Measurements from ENCODE around the gene CRABP2. TPM values are rescaled to one million over a fixed set of nuclear protein-coding genes. Genes with fewer than 3 reads are reported as not detected.

CRABP2 gene
- total RNA-seq, 1 experiment from 2014 or later: 0.29 TPM

GRCh38 chr1:156721535-156721934 is 16.2 kb upstream of the CRABP2 start:
- DNase-seq (ENCODE audit: low read depth, low spot score): no peak
- in situ Hi-C loops (cut with HindIII; ENCODE audit: low pct_unique_long_range_greater_than_20kb, low sequenced_read_pairs): no loop called here

DNA sequence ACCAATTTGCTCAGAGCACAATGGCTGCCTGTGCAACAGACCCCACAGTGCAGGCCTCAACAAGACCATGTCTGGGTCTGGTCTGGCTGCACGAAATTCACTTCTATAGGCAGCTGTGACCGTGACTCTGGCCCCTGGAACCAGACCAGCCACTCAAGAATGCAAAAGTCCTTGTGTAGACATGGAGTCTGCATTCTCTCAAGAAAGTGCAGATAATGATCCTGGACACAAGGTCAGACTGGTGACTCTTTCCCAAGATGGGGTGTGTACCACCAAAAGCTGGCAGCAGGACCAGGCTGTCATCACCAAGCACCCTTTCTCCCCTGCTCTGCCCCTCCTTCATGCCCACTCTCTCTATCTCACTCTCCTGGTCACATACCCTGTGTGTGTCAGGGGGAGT is 15.7 kb upstream of the CRABP2 start:
- no peak for DNase-seq (ENCODE audit: low read depth, low spot score)
- in situ Hi-C loops (cut with HindIII; ENCODE audit: low pct_unique_long_range_greater_than_20kb, low sequenced_read_pairs): no loop called here

GRCh38 chr1:156717351-156717750 is 12.0 kb upstream of the CRABP2 start:
- no peak for DNase-seq (ENCODE audit: low read depth, low spot score)
- in situ Hi-C loops (cut with HindIII; ENCODE audit: low pct_unique_long_range_greater_than_20kb, low sequenced_read_pairs): no loop called here

DNA sequence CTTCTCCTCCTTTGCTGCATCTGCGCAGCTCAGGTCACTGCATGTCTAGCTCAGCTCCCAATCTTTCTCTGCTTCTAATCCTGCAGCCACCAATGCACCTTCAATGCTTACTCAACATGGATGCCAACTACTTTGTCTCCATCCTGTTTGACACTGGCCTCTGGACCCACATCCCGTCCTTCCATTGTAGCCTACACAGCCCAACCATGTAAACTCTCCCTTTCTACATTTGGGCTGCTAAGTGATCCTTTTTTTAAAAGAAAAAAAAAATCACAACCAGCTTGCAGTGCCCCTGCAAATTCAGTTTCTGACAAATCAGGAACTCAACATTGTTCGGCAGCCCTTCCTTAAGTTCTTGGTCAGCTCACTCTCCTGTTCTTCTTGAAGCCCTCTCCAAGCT is 9.4 kb upstream of the CRABP2 start:
- no peak for DNase-seq (ENCODE audit: low read depth, low spot score)
- in situ Hi-C loops (cut with HindIII; ENCODE audit: low pct_unique_long_range_greater_than_20kb, low sequenced_read_pairs): no loop called here

DNA sequence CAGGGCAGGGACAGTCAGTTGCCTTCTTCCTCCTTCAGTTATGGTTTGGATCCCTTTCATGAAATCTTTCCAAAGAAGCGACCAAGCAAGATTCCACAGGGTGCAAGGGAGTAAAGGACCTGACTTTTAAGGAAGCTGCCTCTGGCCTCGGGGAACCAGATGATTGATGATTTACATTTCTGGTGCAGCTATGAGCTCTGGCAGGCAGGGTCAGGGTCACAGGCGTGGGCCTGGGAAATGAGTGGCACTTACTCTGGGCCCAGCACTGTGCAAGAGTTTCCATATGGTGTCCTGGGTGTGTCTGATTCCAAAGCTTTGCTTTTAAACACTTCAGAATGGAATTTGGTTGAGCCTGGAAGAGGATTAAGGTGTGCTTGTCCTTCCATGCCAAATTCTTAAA is 7.2 kb upstream of the CRABP2 start:
- no peak for DNase-seq (ENCODE audit: low read depth, low spot score)
- in situ Hi-C loops (cut with HindIII; ENCODE audit: low pct_unique_long_range_greater_than_20kb, low sequenced_read_pairs): no loop called here

GRCh38 chr1:156711011-156711817 is 5.8 kb upstream of the CRABP2 start:
- no peak for DNase-seq (ENCODE audit: low read depth, low spot score)

GRCh38 chr1:156709757-156710489 is 4.5 kb upstream of the CRABP2 start:
- in situ Hi-C loops (cut with HindIII; ENCODE audit: low pct_unique_long_range_greater_than_20kb, low sequenced_read_pairs): no loop called here
- DNase-seq (ENCODE audit: low read depth, low spot score): no peak

More at GRCh38 chr1:156711011-156711817, 5.8 kb upstream of the CRABP2 start:
- in situ Hi-C loops (cut with HindIII; ENCODE audit: low pct_unique_long_range_greater_than_20kb, low sequenced_read_pairs): no loop called here

DNA sequence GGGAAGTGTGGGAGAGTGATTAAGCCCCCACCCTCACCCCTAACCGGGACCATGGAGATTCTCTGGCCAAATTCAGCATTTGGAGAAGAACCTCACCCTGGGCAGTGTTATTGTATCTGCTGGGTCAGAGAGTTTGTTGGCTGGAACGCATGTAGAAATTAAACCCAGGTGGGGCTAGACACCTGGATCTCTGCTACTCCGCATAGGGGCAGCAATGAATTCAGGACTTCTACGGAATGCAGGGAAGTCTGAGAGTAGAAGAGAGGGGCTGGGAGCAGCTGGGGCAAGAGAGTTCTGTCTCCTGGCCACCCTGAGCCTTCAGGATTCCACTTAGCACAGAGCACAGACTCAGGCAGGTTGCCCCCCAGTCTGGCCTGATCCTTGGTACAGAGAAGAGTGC is 3.6 kb upstream of the CRABP2 start:
- in situ Hi-C loops (cut with HindIII; ENCODE audit: low pct_unique_long_range_greater_than_20kb, low sequenced_read_pairs): no loop called here
- no peak for DNase-seq (ENCODE audit: low read depth, low spot score)

- DNase-seq (ENCODE audit: low read depth, low spot score): no peak
- in situ Hi-C loops (cut with HindIII; ENCODE audit: low pct_unique_long_range_greater_than_20kb, low sequenced_read_pairs): no loop called here
Measured at GRCh38 chr1:156708218-156708661, 2.9 kb upstream of the CRABP2 start.

DNA sequence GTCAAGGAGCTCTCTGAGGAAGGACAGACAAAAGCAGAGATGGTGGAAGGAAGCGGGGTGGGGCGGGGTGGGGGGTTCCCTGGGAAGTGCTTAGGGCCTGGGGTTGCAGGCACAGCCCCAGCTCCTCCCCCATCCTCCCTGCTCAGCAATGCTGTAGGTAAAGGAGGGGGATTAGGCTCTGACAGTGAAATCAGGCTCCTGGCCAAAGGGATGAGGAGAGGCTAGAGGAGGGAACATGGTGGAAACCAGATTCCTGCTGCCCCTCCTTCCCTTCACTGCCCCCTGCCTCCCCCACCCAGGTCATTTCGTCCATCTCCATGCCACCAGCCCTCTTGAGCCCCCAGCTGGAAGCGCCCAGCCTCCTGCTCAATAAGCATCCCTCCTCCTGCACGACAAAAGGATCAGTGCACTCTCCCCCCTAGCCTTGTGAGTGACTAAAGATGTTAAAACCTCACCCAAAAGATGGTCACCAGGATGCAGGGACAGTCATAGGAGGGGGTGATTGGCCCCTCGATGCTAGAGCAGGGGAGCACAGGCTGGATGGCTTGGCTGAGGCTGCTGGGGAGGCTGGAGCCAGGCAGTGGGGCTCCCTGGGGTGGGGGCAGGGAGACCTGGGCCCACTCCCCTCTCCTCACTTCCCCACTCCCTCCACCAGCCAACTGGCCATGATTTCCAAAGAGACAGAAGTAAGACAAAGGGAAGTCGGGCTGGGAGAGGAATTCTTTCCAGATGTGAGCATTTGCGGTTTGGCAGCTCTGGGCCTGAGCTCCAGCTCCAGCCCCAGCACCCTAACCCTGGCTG is 2.2 kb upstream of the CRABP2 start:
- DNase-seq (ENCODE audit: low read depth, low spot score): no peak
- in situ Hi-C loops (cut with HindIII; ENCODE audit: low pct_unique_long_range_greater_than_20kb, low sequenced_read_pairs): no loop called here

GRCh38 chr1:156706657-156707416 is 1.5 kb upstream of the CRABP2 start:
- DNase-seq (ENCODE audit: low read depth, low spot score): no peak
- in situ Hi-C loops (cut with HindIII; ENCODE audit: low pct_unique_long_range_greater_than_20kb, low sequenced_read_pairs): no loop called here

- DNase-seq (ENCODE audit: low read depth, low spot score): peak; percentile 46
- in situ Hi-C loops (cut with HindIII; ENCODE audit: low pct_unique_long_range_greater_than_20kb, low sequenced_read_pairs): no loop called here
Measured at GRCh38 chr1:156705918-156706656, 704 bp upstream of the CRABP2 start.

- in situ Hi-C loops (cut with HindIII; ENCODE audit: low pct_unique_long_range_greater_than_20kb, low sequenced_read_pairs): no loop called here
- DNase-seq (ENCODE audit: low read depth, low spot score): no peak
Measured at GRCh38 chr1:156704930-156705320, 458 bp downstream of the CRABP2 start.

GRCh38 chr1:156704166-156704711 is 1.1 kb downstream of the CRABP2 start:
- in situ Hi-C loops (cut with HindIII; ENCODE audit: low pct_unique_long_range_greater_than_20kb, low sequenced_read_pairs): no loop called here
- no peak for DNase-seq (ENCODE audit: low read depth, low spot score)

- in situ Hi-C loops (cut with HindIII; ENCODE audit: low pct_unique_long_range_greater_than_20kb, low sequenced_read_pairs): no loop called here
- DNase-seq (ENCODE audit: low read depth, low spot score): no peak
Measured at GRCh38 chr1:156703741-156704140, 1.6 kb downstream of the CRABP2 start.

GRCh38 chr1:156703336-156703735 is 2.0 kb downstream of the CRABP2 start:
- DNase-seq (ENCODE audit: low read depth, low spot score): no peak
- in situ Hi-C loops (cut with HindIII; ENCODE audit: low pct_unique_long_range_greater_than_20kb, low sequenced_read_pairs): no loop called here
